ENCODE measurements around the gene BANF2.

BANF2 gene

GRCh38 chr20:17690144-17690543 is 9.6 kb upstream of the BANF2 start:
- H3K4me3 ChIP-seq (ENCODE audit: low read depth, low read length) = no peak overlapping the region
- DNase-seq (ENCODE audit: low read depth) = no peak
- TF ChIP-seq CTCF (IDR thresholded peaks at IDR 0.05; ENCODE audit: control insufficient read depth, extremely low read depth, insufficient read depth) = no peak

GRCh38 chr20:17691758-17692157 is 8.0 kb upstream of the BANF2 start:
- no peak overlapping the region for H3K4me3 ChIP-seq (ENCODE audit: low read depth, low read length)
- TF ChIP-seq CTCF (IDR thresholded peaks at IDR 0.05; ENCODE audit: control insufficient read depth, extremely low read depth, insufficient read depth) = no peak
- no peak for DNase-seq (ENCODE audit: low read depth)

GRCh38 chr20:17693444-17694001 is 6.2 kb upstream of the BANF2 start:
- no peak overlapping the region for H3K4me3 ChIP-seq (ENCODE audit: low read depth, low read length)
- no peak for DNase-seq (ENCODE audit: low read depth)
- no peak for TF ChIP-seq CTCF (IDR thresholded peaks at IDR 0.05; ENCODE audit: control insufficient read depth, extremely low read depth, insufficient read depth)

- no peak overlapping the region for H3K4me3 ChIP-seq (ENCODE audit: low read depth, low read length)
- no peak for DNase-seq (ENCODE audit: low read depth)
- TF ChIP-seq CTCF (IDR thresholded peaks at IDR 0.05; ENCODE audit: control insufficient read depth, extremely low read depth, insufficient read depth) = no peak
These were observed 5.0 kb upstream of the BANF2 start for GRCh38 chr20:17694767-17695166.

GRCh38 chr20:17696287-17696686 is 3.5 kb upstream of the BANF2 start:
- no peak for DNase-seq (ENCODE audit: low read depth)
- no peak for TF ChIP-seq CTCF (IDR thresholded peaks at IDR 0.05; ENCODE audit: control insufficient read depth, extremely low read depth, insufficient read depth)
- no peak overlapping the region for H3K4me3 ChIP-seq (ENCODE audit: low read depth, low read length)

- no peak for DNase-seq (ENCODE audit: low read depth)
- no peak overlapping the region for H3K4me3 ChIP-seq (ENCODE audit: low read depth, low read length)
- no peak for TF ChIP-seq CTCF (IDR thresholded peaks at IDR 0.05; ENCODE audit: control insufficient read depth, extremely low read depth, insufficient read depth)
These were observed 2.6 kb upstream of the BANF2 start for GRCh38 chr20:17697171-17697570.

- H3K4me3 ChIP-seq (ENCODE audit: low read depth, low read length) = no peak overlapping the region
- no peak for TF ChIP-seq CTCF (IDR thresholded peaks at IDR 0.05; ENCODE audit: control insufficient read depth, extremely low read depth, insufficient read depth)
- no peak for DNase-seq (ENCODE audit: low read depth)
These were observed 1.4 kb upstream of the BANF2 start for GRCh38 chr20:17698384-17698783.

All from LNCaP clone FGC (cell line).